Measurements from ENCODE around the gene SART3. TPM values are rescaled to one million over a fixed set of nuclear protein-coding genes. Genes with fewer than 3 reads are reported as not detected.
A peak's percentile ranks its signal among the peaks of the same experiment; 100 is the strongest.

SART3 gene
- total and polyA plus RNA-seq, 11 donors: 13.3 to 33.2 (median 24.0) TPM

GRCh38 chr12:108602976-108603704, 42.2 kb upstream of the SART3 start:
- no peak overlapping the region for H3K27ac ChIP-seq
- 87 to 93% (median 92%) methylated on average over 15 of the region's 15 CpGs for WGBS, 4 donors
- intact Hi-C loops (cut with DNase I): loop anchor here in 1 of 10 donors (10.0 kb wide), 1 partner anchor 428 kb away; no protein-coding TSS in a partner anchor
- TF ChIP-seq CTCF (IDR thresholded peaks at IDR 0.05): no peak
- H3K4me1 ChIP-seq: no peaks in the 10 kb centered on the region
- no peaks in the 10 kb centered on the region for H3K36me3 ChIP-seq
- H3K27me3 ChIP-seq: no peaks in the 10 kb centered on the region
- no peak for ATAC-seq
- DNase-seq: no peak
- H3K9me3 ChIP-seq: no peaks in the 10 kb centered on the region
- no peak overlapping the region for H3K4me3 ChIP-seq

- TF ChIP-seq POLR2A (IDR thresholded peaks at IDR 0.05): no peak
- TF ChIP-seq CTCF (IDR thresholded peaks at IDR 0.05): no peak
- intact Hi-C loops (cut with DNase I): loop anchor here in 1 of 10 donors (10.0 kb wide), 1 partner anchor 427 kb away; no protein-coding TSS in a partner anchor
- H3K27me3 ChIP-seq: no peaks in the 10 kb centered on the region
- no peak overlapping the region for H3K27ac ChIP-seq
- H3K4me3 ChIP-seq: no peak overlapping the region
- H3K36me3 ChIP-seq: no peaks in the 10 kb centered on the region
- no peaks in the 10 kb centered on the region for H3K4me1 ChIP-seq
- WGBS, 4 donors: 95 to 98% (median 96%) methylated on average over 9 of the region's 9 CpGs
- no peak for ATAC-seq
- peak in 1 of 5 donors; percentile 2 for DNase-seq
- no peaks in the 10 kb centered on the region for H3K9me3 ChIP-seq
Observed at GRCh38 chr12:108602209-108602705, 41.3 kb upstream of the SART3 start.

GRCh38 chr12:108600702-108601007, 39.7 kb upstream of the SART3 start:
- TF ChIP-seq POLR2A (IDR thresholded peaks at IDR 0.05) (no peak), CTCF (IDR thresholded peaks at IDR 0.05) (no peak)

DNA sequence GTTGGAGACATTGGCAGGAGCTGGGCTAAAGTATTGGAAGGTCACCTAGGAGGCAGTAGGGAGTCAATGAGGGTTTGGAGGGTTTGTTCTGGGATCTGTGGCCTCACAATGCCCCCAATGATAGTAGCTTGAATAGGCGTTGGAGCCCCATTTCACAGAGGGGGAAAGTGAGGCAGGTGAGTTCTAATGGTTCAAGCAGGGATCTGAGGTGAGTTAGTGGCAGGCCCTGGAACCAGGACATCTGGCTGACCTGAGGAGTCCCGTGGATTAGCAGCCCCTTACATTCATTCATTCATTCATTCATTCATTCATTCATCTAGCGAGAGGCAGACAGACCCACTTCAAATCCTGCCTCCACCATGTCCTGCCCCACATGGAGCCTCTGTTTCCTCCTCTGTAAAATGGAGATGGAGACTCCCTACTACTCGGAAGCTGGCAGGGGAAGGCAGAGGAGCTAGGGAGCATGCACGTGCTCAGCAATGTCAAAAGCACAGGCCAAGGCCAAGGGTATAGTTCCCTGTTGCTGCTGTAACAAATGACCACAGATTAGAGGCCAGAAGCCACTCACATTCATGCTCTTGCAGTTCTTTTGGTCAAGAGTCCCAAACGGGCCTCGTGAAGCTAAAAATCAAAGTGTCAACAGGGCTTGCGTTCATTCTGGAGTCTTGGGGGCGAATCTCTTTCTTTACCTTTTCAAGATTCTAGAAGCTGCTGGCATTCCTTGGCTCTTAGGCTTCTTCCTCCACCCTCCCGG, 39.2 kb upstream of the SART3 start:
- TF ChIP-seq CTCF (IDR thresholded peaks at IDR 0.05) (no peak), POLR2A (IDR thresholded peaks at IDR 0.05) (no peak)

More at GRCh38 chr12:108600702-108601007, 39.7 kb upstream of the SART3 start:
- H3K27me3 ChIP-seq: no peaks in the 10 kb centered on the region
- no peaks in the 10 kb centered on the region for H3K4me1 ChIP-seq
- intact Hi-C loops (cut with DNase I): loop anchor here in 1 of 10 donors (10.0 kb wide), 1 partner anchor 426 kb away; no protein-coding TSS in a partner anchor
- H3K4me3 ChIP-seq: no peak overlapping the region
- no peak for ATAC-seq
- H3K27ac ChIP-seq: no peak overlapping the region
- no peaks in the 10 kb centered on the region for H3K9me3 ChIP-seq
- H3K36me3 ChIP-seq: no peaks in the 10 kb centered on the region
- WGBS, 4 donors: 58 to 67% (median 64%) methylated on average over 4 of the region's 4 CpGs
- peak in 1 of 5 donors; percentile 7 for DNase-seq

More for the DNA sequence above, 39.2 kb upstream of the SART3 start:
- intact Hi-C loops (cut with DNase I): loop anchor here in 1 of 10 donors (10.0 kb wide), 1 partner anchor 425 kb away; no protein-coding TSS in a partner anchor
- ATAC-seq (no peak), DNase-seq (no peak)
- no peaks in the 10 kb centered on the region for H3K4me1 ChIP-seq
- H3K36me3 ChIP-seq: no peaks in the 10 kb centered on the region
- no peaks in the 10 kb centered on the region for H3K27me3 ChIP-seq
- WGBS, 4 donors: 84 to 91% (median 88%) methylated on average over 10 of the region's 10 CpGs
- no peak overlapping the region for H3K4me3 ChIP-seq
- H3K27ac ChIP-seq: no peak overlapping the region
- no peaks in the 10 kb centered on the region for H3K9me3 ChIP-seq

Data from heart left ventricle (tissue), 16 donors.